ENCODE results near the gene PCYOX1L.
A peak's percentile ranks its signal among the peaks of the same experiment; 100 is the strongest.

The PCYOX1L gene

GRCh38 chr5:149411738-149412519 is 54.1 kb downstream of the PCYOX1L start:
- no peaks in the 10 kb centered on the region for H3K9me3 ChIP-seq (ENCODE audit: low read length)
- H3K9ac ChIP-seq (ENCODE audit: low read length) = peak overlapping the region; percentile 98
- H3K27ac ChIP-seq (ENCODE audit: low read depth, low read length) = peak overlapping the region; percentile 99
- no peaks in the 10 kb centered on the region for H3K27me3 ChIP-seq (ENCODE audit: control insufficient read depth in 1 of 2, insufficient read depth in 2 of 2, low read length in 2 of 2)
- H3K4me1 ChIP-seq (ENCODE audit: insufficient read depth, low read length) = peaks cover 29% of the 10 kb centered on the region
- H3K4me3 ChIP-seq (ENCODE audit: low read depth in 1 of 2, low read length in 2 of 2) = peak overlapping the region; percentile 98 to 99
- H3K36me3 ChIP-seq (ENCODE audit: insufficient read depth, low read length) = peaks cover 97% of the 10 kb centered on the region

GRCh38 chr5:149412783-149413476 is 55.1 kb downstream of the PCYOX1L start:
- Histone ChIP-seq H3K27me3 (ENCODE audit: control insufficient read depth in 1 of 2, insufficient read depth in 2 of 2, low read length in 2 of 2) (no peaks in the 10 kb centered on the region), H3K9me3 (ENCODE audit: low read length) (no peaks in the 10 kb centered on the region), H3K9ac (ENCODE audit: low read length) (peak overlapping the region; percentile 98), H3K4me1 (ENCODE audit: insufficient read depth, low read length) (peaks cover 39% of the 10 kb centered on the region), H3K27ac (ENCODE audit: low read depth, low read length) (peak overlapping the region; percentile 99), H3K4me3 (ENCODE audit: low read depth in 1 of 2, low read length in 2 of 2) (peak overlapping the region; percentile 83 to 98), H3K36me3 (ENCODE audit: insufficient read depth, low read length) (peaks cover 98% of the 10 kb centered on the region)

- Histone ChIP-seq H3K36me3 (ENCODE audit: insufficient read depth, low read length) (peaks cover 97% of the 10 kb centered on the region), H3K4me3 (ENCODE audit: low read depth in 1 of 2, low read length in 2 of 2) (peak overlapping the region; percentile 83 to 98), H3K9ac (ENCODE audit: low read length) (peak overlapping the region; percentile 98), H3K27ac (ENCODE audit: low read depth, low read length) (peak overlapping the region; percentile 99), H3K4me1 (ENCODE audit: insufficient read depth, low read length) (peaks cover 44% of the 10 kb centered on the region), H3K27me3 (ENCODE audit: control insufficient read depth in 1 of 2, insufficient read depth in 2 of 2, low read length in 2 of 2) (no peaks in the 10 kb centered on the region), H3K9me3 (ENCODE audit: low read length) (no peaks in the 10 kb centered on the region)
Measured at GRCh38 chr5:149413477-149414210, 55.8 kb downstream of the PCYOX1L start.

- H3K27ac ChIP-seq (ENCODE audit: low read depth, low read length) = peak overlapping the region; percentile 99
- H3K4me3 ChIP-seq (ENCODE audit: low read depth in 1 of 2, low read length in 2 of 2) = peak overlapping the region; percentile 83 to 98
- H3K9me3 ChIP-seq (ENCODE audit: low read length) = no peaks in the 10 kb centered on the region
- H3K9ac ChIP-seq (ENCODE audit: low read length) = peak overlapping the region; percentile 98
- H3K36me3 ChIP-seq (ENCODE audit: insufficient read depth, low read length) = peaks cover 97% of the 10 kb centered on the region
- peaks cover 52% of the 10 kb centered on the region for H3K4me1 ChIP-seq (ENCODE audit: insufficient read depth, low read length)
- no peaks in the 10 kb centered on the region for H3K27me3 ChIP-seq (ENCODE audit: control insufficient read depth in 1 of 2, insufficient read depth in 2 of 2, low read length in 2 of 2)
Measured at GRCh38 chr5:149414405-149415065, 56.7 kb downstream of the PCYOX1L start.

- no peaks in the 10 kb centered on the region for H3K27me3 ChIP-seq (ENCODE audit: control insufficient read depth in 1 of 2, insufficient read depth in 2 of 2, low read length in 2 of 2)
- no peaks in the 10 kb centered on the region for H3K9me3 ChIP-seq (ENCODE audit: low read length)
- peak overlapping the region; percentile 98 for H3K9ac ChIP-seq (ENCODE audit: low read length)
- H3K36me3 ChIP-seq (ENCODE audit: insufficient read depth, low read length) = peaks cover 97% of the 10 kb centered on the region
- peak overlapping the region; percentile 99 for H3K27ac ChIP-seq (ENCODE audit: low read depth, low read length)
- peak overlapping the region; percentile 83 to 98 for H3K4me3 ChIP-seq (ENCODE audit: low read depth in 1 of 2, low read length in 2 of 2)
- H3K4me1 ChIP-seq (ENCODE audit: insufficient read depth, low read length) = peaks cover 59% of the 10 kb centered on the region
Measured at GRCh38 chr5:149415066-149415967, 57.5 kb downstream of the PCYOX1L start.

- Histone ChIP-seq H3K36me3 (ENCODE audit: insufficient read depth, low read length) (peaks cover 98% of the 10 kb centered on the region), H3K9me3 (ENCODE audit: low read length) (no peaks in the 10 kb centered on the region), H3K27ac (ENCODE audit: low read depth, low read length) (peak overlapping the region; percentile 99), H3K4me1 (ENCODE audit: insufficient read depth, low read length) (peaks cover 77% of the 10 kb centered on the region), H3K27me3 (ENCODE audit: control insufficient read depth in 1 of 2, insufficient read depth in 2 of 2, low read length in 2 of 2) (no peaks in the 10 kb centered on the region), H3K4me3 (ENCODE audit: low read depth in 1 of 2, low read length in 2 of 2) (peak overlapping the region; percentile 47 to 98), H3K9ac (ENCODE audit: low read length) (peak overlapping the region; percentile 98)
Measured at GRCh38 chr5:149416987-149417710, 59.3 kb downstream of the PCYOX1L start.

- H3K27me3 ChIP-seq (ENCODE audit: control insufficient read depth in 1 of 2, insufficient read depth in 2 of 2, low read length in 2 of 2) = no peaks in the 10 kb centered on the region
- peak overlapping the region; percentile 99 for H3K27ac ChIP-seq (ENCODE audit: low read depth, low read length)
- H3K9ac ChIP-seq (ENCODE audit: low read length) = peak overlapping the region; percentile 98
- H3K4me3 ChIP-seq (ENCODE audit: low read depth in 1 of 2, low read length in 2 of 2) = peak overlapping the region; percentile 33 to 98
- H3K4me1 ChIP-seq (ENCODE audit: insufficient read depth, low read length) = peaks cover 80% of the 10 kb centered on the region
- H3K9me3 ChIP-seq (ENCODE audit: low read length) = no peaks in the 10 kb centered on the region
- peaks cover 98% of the 10 kb centered on the region for H3K36me3 ChIP-seq (ENCODE audit: insufficient read depth, low read length)
Measured at GRCh38 chr5:149417711-149418368, 60.0 kb downstream of the PCYOX1L start.

GRCh38 chr5:149418910-149419531 is 61.2 kb downstream of the PCYOX1L start:
- H3K27me3 ChIP-seq (ENCODE audit: control insufficient read depth in 1 of 2, insufficient read depth in 2 of 2, low read length in 2 of 2) = no peaks in the 10 kb centered on the region
- peaks cover 88% of the 10 kb centered on the region for H3K4me1 ChIP-seq (ENCODE audit: insufficient read depth, low read length)
- peak overlapping the region; percentile 59 for H3K9ac ChIP-seq (ENCODE audit: low read length)
- H3K4me3 ChIP-seq (ENCODE audit: low read depth in 1 of 2, low read length in 2 of 2) = peak overlapping the region in 1 of 2 donors; percentile 41
- peak overlapping the region; percentile 99 for H3K27ac ChIP-seq (ENCODE audit: low read depth, low read length)
- peaks cover 99% of the 10 kb centered on the region for H3K36me3 ChIP-seq (ENCODE audit: insufficient read depth, low read length)
- H3K9me3 ChIP-seq (ENCODE audit: low read length) = no peaks in the 10 kb centered on the region

All from muscle layer of colon (tissue), 2 donors.